ENCODE results near the gene MFGE8.

Gene MFGE8

DNA sequence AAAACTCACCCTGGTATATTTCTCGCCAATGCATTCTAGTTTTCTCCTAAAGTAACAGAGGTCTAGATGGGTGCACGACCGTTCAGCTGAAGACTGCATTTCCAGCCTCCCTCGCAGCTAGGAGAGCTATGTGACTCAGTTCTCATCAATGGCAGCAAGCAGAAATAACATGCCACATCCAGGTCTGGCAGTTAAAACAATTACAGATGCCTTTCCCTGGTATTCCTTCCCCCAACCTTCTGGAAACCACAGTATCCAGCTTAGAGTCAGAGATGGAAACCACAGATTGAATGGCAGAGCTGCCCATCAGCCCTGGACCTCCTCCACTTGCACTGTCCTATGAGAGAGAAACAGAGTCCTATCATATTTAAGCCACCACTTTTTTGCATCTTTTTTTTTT, 22.7 kb downstream of the MFGE8 start:
- no peaks in the 10 kb centered on the region for H3K36me3 ChIP-seq (ENCODE audit: low read length)
- no peaks in the 10 kb centered on the region for H3K9me3 ChIP-seq (ENCODE audit: insufficient read depth, low read length)
- H3K4me2 ChIP-seq (ENCODE audit: low read depth, low read length, poor library complexity, severe bottlenecking) = no peak overlapping the region
- no peaks in the 10 kb centered on the region for H3K79me2 ChIP-seq (ENCODE audit: insufficient read depth, low read length)
- H2AFZ ChIP-seq (ENCODE audit: low read depth, low read length, severe bottlenecking) = no peak overlapping the region
- TF ChIP-seq, protein P1, sequence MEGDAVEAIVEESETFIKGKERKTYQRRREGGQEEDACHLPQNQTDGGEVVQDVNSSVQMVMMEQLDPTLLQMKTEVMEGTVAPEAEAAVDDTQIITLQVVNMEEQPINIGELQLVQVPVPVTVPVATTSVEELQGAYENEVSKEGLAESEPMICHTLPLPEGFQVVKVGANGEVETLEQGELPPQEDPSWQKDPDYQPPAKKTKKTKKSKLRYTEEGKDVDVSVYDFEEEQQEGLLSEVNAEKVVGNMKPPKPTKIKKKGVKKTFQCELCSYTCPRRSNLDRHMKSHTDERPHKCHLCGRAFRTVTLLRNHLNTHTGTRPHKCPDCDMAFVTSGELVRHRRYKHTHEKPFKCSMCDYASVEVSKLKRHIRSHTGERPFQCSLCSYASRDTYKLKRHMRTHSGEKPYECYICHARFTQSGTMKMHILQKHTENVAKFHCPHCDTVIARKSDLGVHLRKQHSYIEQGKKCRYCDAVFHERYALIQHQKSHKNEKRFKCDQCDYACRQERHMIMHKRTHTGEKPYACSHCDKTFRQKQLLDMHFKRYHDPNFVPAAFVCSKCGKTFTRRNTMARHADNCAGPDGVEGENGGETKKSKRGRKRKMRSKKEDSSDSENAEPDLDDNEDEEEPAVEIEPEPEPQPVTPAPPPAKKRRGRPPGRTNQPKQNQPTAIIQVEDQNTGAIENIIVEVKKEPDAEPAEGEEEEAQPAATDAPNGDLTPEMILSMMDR (IDR thresholded peaks at IDR 0.05; ENCODE audit: insufficient read depth, low read length, poor library complexity, severe bottlenecking) = no peak
- no peak for TF ChIP-seq EZH2phosphoT487 (conservative IDR thresholded peaks at IDR 0.05; ENCODE audit: low read length)
- H4K20me1 ChIP-seq (ENCODE audit: low read depth, low read length) = no peaks in the 10 kb centered on the region
- H3K27me3 ChIP-seq (ENCODE audit: low read length) = no peaks in the 10 kb centered on the region
- H3K9ac ChIP-seq (ENCODE audit: low read length) = no peak overlapping the region
- no peaks in the 10 kb centered on the region for H3F3A ChIP-seq (ENCODE audit: insufficient read depth)
- H3K9me2 ChIP-seq (replicated peaks; ENCODE audit: insufficient read depth, low read length) = no peaks in the 10 kb centered on the region
- H3K27ac ChIP-seq (ENCODE audit: low read depth, low read length) = no peak overlapping the region
- H3K4me3 ChIP-seq (ENCODE audit: insufficient read depth, low read length, poor library complexity, severe bottlenecking) = no peak overlapping the region

DNA sequence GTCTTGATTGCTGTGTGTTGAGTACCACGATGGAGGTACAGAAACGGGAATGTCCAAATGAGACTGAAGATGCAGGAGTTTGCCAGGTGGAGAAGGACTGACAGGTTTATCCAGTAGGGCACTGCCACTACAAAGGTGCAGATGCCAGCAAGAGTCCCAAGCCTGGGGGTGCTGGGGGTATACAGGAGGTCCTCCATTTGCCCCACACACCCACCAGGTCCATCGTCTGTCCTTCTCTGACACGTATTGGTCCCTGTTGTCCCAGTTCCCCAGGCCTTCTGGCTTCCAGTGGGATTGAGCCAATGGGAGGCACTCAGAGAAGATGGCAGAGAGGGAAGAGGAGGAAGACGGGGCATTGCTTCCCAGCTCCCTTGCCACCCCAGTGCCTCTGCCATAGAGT, 24.5 kb downstream of the MFGE8 start:
- H3K9me3 ChIP-seq (ENCODE audit: insufficient read depth, low read length) = no peaks in the 10 kb centered on the region
- H3K9ac ChIP-seq (ENCODE audit: low read length) = no peak overlapping the region
- H3K36me3 ChIP-seq (ENCODE audit: low read length) = no peaks in the 10 kb centered on the region
- H3K4me2 ChIP-seq (ENCODE audit: low read depth, low read length, poor library complexity, severe bottlenecking) = no peak overlapping the region
- no peaks in the 10 kb centered on the region for H3K27me3 ChIP-seq (ENCODE audit: low read length)
- no peak overlapping the region for H3K4me3 ChIP-seq (ENCODE audit: insufficient read depth, low read length, poor library complexity, severe bottlenecking)
- H4K20me1 ChIP-seq (ENCODE audit: low read depth, low read length) = no peaks in the 10 kb centered on the region
- no peak overlapping the region for H3K27ac ChIP-seq (ENCODE audit: low read depth, low read length)
- TF ChIP-seq, protein P1 (IDR thresholded peaks at IDR 0.05; ENCODE audit: insufficient read depth, low read length, poor library complexity, severe bottlenecking) = no peak
- no peak for TF ChIP-seq EZH2phosphoT487 (conservative IDR thresholded peaks at IDR 0.05; ENCODE audit: low read length)
- H3K79me2 ChIP-seq (ENCODE audit: insufficient read depth, low read length) = no peaks in the 10 kb centered on the region
- H3K9me2 ChIP-seq (replicated peaks; ENCODE audit: insufficient read depth, low read length) = no peaks in the 10 kb centered on the region
- H2AFZ ChIP-seq (ENCODE audit: low read depth, low read length, severe bottlenecking) = no peak overlapping the region
- no peaks in the 10 kb centered on the region for H3F3A ChIP-seq (ENCODE audit: insufficient read depth)

DNA sequence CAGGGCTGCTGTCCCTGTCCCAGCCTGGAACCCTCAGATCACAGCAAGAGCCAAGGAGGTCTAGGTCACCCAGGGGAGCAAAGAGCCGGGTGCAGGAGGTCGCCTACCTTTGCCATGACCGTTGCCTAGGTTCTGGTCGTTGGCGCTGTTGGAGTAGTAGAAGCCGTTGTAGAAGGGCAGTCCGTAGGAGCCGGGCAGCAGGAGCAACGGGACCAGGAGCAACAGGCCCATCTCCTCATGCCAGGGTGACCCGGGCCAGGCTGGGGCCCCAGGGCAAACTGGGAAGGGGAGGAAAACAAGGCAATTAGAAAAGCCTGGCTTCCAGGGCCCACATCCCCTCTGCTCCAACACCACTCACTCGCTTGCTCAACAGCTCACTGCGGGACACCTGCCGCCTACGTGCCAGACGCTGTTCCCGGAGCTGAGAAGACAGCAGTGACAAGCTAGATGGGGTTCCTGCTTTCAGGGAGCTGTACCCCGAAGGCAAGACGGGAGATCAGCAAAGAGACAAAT, 26.1 kb downstream of the MFGE8 start:
- no peaks in the 10 kb centered on the region for H3K9me3 ChIP-seq (ENCODE audit: insufficient read depth, low read length)
- no peak overlapping the region for H3K4me2 ChIP-seq (ENCODE audit: low read depth, low read length, poor library complexity, severe bottlenecking)
- H2AFZ ChIP-seq (ENCODE audit: low read depth, low read length, severe bottlenecking) = no peak overlapping the region
- no peaks in the 10 kb centered on the region for H3K9me2 ChIP-seq (replicated peaks; ENCODE audit: insufficient read depth, low read length)
- no peaks in the 10 kb centered on the region for H3K79me2 ChIP-seq (ENCODE audit: insufficient read depth, low read length)
- H3K9ac ChIP-seq (ENCODE audit: low read length) = no peak overlapping the region
- H3K36me3 ChIP-seq (ENCODE audit: low read length) = no peaks in the 10 kb centered on the region
- no peaks in the 10 kb centered on the region for H3F3A ChIP-seq (ENCODE audit: insufficient read depth)
- no peaks in the 10 kb centered on the region for H4K20me1 ChIP-seq (ENCODE audit: low read depth, low read length)
- H3K27me3 ChIP-seq (ENCODE audit: low read length) = no peaks in the 10 kb centered on the region
- no peak overlapping the region for H3K4me3 ChIP-seq (ENCODE audit: insufficient read depth, low read length, poor library complexity, severe bottlenecking)
- H3K27ac ChIP-seq (ENCODE audit: low read depth, low read length) = no peak overlapping the region
- TF ChIP-seq, protein P1 (IDR thresholded peaks at IDR 0.05; ENCODE audit: insufficient read depth, low read length, poor library complexity, severe bottlenecking) = no peak
